HL-60 (cell line): ENCODE measurements around the gene SMTNL2.

Experiments used
- DNase-seq, 2 experiments: peaks; one replicate each; pipeline ENCODE4 v3.0.0-alpha.2; 2010 to 2020; ENCODE audit warnings: low read depth in 1 of 2, low spot score in 1 of 2
- H3K27ac ChIP-seq: fragments of 250-450 bp; sonication (Bioruptor Pico); replicated peaks from 2 replicates; pipeline ENCODE4 v1.5.1; 2020; ENCODE audit warnings: mild to moderate bottlenecking, moderate library complexity
- H3K27me3 ChIP-seq: fragments of 250-450 bp; sonication (Bioruptor Pico); 2 replicates; pipeline ENCODE4 v1.5.1; 2021; ENCODE audit warnings: mild to moderate bottlenecking, moderate library complexity; ENCODE audit not compliant: insufficient read depth, poor library complexity, severe bottlenecking
- H3K4me3 ChIP-seq: replicated peaks from 2 replicates; pipeline ENCODE4 v1.5.1; 2011; ENCODE audit warnings: mild to moderate bottlenecking, control low read depth, low read length; ENCODE audit not compliant: insufficient read depth
- GABPA ChIP-seq: IDR thresholded peaks from 2 replicates; pipeline ENCODE4 v1.6.1; 2012; ENCODE audit warnings: low read depth
- POLR2AphosphoS5 ChIP-seq: IDR thresholded peaks from 2 replicates; pipeline ENCODE4 v1.6.1; 2012; ENCODE audit warnings: low read depth
- SPI1 ChIP-seq: IDR thresholded peaks from 2 replicates; pipeline ENCODE4 v1.6.1; 2012; ENCODE audit warnings: low read depth, mild to moderate bottlenecking, borderline replicate concordance
- TF ChIP-seq, protein P1 (sequence below): IDR thresholded peaks from 2 replicates; pipeline ENCODE4 v1.6.1; 2012; ENCODE audit warnings: low read depth; ENCODE audit not compliant: insufficient replicate concordance
- TF ChIP-seq, protein P2 (sequence below): IDR thresholded peaks from one replicate; pipeline ENCODE4 v1.5.1; 2011; ENCODE audit warnings: low read length, control low read depth, inconsistent platforms; ENCODE audit not compliant: insufficient read depth

SMTNL2 gene

DNA sequence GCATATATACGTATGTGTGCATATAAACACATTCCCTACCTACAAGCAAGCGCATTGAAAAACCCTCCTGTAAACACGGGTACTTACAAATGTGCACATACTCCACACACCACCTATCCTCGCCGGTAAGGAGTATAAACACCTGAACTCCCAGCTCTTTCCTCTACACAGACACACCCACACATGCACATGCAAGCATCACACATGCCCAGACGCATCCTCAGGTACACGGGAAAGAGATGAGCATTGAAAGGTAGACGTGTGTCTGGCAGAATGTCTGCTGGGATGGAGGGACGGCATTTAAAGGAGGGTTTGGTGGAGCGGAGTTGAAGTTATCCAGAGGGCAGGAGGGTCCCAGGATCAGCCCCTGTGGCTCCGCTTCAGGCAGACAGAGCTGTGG, 4.7 kb upstream of the SMTNL2 start:
- peaks cover 2% of the 10 kb centered on the region for H3K27me3 ChIP-seq
- no peak for DNase-seq
- no peak overlapping the region for H3K27ac ChIP-seq
- TF ChIP-seq, protein P1, sequence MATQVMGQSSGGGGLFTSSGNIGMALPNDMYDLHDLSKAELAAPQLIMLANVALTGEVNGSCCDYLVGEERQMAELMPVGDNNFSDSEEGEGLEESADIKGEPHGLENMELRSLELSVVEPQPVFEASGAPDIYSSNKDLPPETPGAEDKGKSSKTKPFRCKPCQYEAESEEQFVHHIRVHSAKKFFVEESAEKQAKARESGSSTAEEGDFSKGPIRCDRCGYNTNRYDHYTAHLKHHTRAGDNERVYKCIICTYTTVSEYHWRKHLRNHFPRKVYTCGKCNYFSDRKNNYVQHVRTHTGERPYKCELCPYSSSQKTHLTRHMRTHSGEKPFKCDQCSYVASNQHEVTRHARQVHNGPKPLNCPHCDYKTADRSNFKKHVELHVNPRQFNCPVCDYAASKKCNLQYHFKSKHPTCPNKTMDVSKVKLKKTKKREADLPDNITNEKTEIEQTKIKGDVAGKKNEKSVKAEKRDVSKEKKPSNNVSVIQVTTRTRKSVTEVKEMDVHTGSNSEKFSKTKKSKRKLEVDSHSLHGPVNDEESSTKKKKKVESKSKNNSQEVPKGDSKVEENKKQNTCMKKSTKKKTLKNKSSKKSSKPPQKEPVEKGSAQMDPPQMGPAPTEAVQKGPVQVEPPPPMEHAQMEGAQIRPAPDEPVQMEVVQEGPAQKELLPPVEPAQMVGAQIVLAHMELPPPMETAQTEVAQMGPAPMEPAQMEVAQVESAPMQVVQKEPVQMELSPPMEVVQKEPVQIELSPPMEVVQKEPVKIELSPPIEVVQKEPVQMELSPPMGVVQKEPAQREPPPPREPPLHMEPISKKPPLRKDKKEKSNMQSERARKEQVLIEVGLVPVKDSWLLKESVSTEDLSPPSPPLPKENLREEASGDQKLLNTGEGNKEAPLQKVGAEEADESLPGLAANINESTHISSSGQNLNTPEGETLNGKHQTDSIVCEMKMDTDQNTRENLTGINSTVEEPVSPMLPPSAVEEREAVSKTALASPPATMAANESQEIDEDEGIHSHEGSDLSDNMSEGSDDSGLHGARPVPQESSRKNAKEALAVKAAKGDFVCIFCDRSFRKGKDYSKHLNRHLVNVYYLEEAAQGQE = no peak
- TF ChIP-seq POLR2AphosphoS5 (no peak), GABPA (no peak), SPI1 (no peak)
- TF ChIP-seq, protein P2, sequence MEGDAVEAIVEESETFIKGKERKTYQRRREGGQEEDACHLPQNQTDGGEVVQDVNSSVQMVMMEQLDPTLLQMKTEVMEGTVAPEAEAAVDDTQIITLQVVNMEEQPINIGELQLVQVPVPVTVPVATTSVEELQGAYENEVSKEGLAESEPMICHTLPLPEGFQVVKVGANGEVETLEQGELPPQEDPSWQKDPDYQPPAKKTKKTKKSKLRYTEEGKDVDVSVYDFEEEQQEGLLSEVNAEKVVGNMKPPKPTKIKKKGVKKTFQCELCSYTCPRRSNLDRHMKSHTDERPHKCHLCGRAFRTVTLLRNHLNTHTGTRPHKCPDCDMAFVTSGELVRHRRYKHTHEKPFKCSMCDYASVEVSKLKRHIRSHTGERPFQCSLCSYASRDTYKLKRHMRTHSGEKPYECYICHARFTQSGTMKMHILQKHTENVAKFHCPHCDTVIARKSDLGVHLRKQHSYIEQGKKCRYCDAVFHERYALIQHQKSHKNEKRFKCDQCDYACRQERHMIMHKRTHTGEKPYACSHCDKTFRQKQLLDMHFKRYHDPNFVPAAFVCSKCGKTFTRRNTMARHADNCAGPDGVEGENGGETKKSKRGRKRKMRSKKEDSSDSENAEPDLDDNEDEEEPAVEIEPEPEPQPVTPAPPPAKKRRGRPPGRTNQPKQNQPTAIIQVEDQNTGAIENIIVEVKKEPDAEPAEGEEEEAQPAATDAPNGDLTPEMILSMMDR = no peak
- H3K4me3 ChIP-seq = no peak overlapping the region

DNA sequence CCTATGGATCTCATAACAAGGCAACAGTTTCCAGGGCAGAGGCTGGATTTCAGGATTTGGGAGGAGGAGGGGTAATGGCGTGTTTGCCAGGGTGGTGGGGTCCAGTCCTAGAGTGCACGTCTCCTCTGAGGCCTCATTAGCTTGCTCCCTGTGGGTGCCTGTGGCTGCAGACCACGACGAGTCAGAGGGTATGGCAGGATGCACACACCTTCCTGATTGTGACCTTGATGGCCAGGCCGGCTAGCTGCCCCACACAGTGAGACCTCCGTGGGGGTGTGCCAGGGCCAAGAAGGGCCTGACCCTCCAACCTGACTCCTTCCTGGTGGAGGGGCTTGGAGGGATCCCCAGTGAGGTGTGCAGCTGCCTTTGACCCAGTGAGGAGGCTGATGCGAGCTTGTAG, 4.0 kb upstream of the SMTNL2 start:
- peaks cover 6% of the 10 kb centered on the region for H3K27me3 ChIP-seq
- no peak for DNase-seq
- no peak for TF ChIP-seq GABPA
- TF ChIP-seq, protein P1 = no peak
- TF ChIP-seq POLR2AphosphoS5 = no peak
- no peak overlapping the region for H3K27ac ChIP-seq
- no peak overlapping the region for H3K4me3 ChIP-seq

DNA sequence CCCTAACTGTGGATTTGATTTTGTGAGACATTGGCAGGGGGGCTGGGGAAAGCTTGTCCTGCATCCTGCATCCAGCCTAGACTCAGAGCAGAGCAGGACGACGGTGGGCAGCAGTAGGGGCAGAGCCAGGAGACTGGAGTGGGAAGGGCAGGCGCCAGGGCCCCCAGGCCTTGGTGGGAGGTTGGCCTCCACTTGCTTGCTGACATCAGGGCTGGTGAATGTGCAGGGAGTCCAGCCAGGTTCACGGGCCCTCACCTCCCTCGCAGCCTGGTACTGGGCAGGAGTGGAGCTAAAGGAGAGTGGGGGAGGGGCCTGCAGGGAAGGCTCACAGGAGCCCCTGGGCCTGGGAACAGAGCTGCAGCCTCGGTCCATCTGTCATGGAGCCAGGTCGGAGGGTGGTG, 2.2 kb upstream of the SMTNL2 start:
- Histone ChIP-seq H3K27me3 (peaks cover 7% of the 10 kb centered on the region), H3K4me3 (no peak overlapping the region), H3K27ac (no peak overlapping the region)
- DNase-seq = no peak
- TF ChIP-seq SPI1 = no peak
- TF ChIP-seq, protein P1 = no peak
- TF ChIP-seq POLR2AphosphoS5 = no peak
- TF ChIP-seq, protein P2 = no peak
- no peak for TF ChIP-seq GABPA

DNA sequence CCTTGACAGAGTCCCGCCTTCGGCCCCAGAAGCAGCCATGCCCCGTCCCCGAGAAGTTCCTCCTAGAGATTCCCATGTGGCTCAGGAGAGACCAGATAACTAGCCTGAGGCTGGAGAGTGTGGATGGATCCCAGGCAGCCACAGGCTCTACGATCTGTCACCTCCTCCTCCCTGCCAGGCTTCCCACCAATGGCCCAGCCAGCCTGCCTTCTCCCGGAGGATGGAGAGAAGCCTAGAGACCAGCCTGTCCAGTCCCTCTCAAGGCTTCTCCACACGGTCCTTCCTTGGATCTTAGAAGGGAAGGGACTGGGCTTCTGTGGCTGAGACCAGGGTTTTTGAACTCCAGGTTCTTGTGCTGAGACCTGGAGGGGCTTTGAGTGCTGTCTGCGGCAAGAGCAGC, 1.6 kb upstream of the SMTNL2 start:
- TF ChIP-seq SPI1 (no peak), GABPA (no peak), POLR2AphosphoS5 (no peak)
- TF ChIP-seq, protein P1 = no peak
- TF ChIP-seq, protein P2 = no peak
- peaks cover 7% of the 10 kb centered on the region for H3K27me3 ChIP-seq
- no peak overlapping the region for H3K27ac ChIP-seq
- DNase-seq = no peak
- no peak overlapping the region for H3K4me3 ChIP-seq
